ENCODE measurements around the gene EML5.

- TF ChIP-seq EZH2 (IDR thresholded peaks at IDR 0.05; ENCODE audit: borderline replicate concordance) (no peak), EZH2phosphoT487 (IDR thresholded peaks at IDR 0.05; ENCODE audit: low read depth, severe bottlenecking, unreplicated experiment) (no peak)
- TF ChIP-seq, protein P1, sequence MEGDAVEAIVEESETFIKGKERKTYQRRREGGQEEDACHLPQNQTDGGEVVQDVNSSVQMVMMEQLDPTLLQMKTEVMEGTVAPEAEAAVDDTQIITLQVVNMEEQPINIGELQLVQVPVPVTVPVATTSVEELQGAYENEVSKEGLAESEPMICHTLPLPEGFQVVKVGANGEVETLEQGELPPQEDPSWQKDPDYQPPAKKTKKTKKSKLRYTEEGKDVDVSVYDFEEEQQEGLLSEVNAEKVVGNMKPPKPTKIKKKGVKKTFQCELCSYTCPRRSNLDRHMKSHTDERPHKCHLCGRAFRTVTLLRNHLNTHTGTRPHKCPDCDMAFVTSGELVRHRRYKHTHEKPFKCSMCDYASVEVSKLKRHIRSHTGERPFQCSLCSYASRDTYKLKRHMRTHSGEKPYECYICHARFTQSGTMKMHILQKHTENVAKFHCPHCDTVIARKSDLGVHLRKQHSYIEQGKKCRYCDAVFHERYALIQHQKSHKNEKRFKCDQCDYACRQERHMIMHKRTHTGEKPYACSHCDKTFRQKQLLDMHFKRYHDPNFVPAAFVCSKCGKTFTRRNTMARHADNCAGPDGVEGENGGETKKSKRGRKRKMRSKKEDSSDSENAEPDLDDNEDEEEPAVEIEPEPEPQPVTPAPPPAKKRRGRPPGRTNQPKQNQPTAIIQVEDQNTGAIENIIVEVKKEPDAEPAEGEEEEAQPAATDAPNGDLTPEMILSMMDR (IDR thresholded peaks at IDR 0.05; ENCODE audit: poor library complexity): no peak
These were observed 204.7 kb downstream of the EML5 start for GRCh38 chr14:88588081-88588480.
